Neutrophil (primary cell): ENCODE measurements around the gene CIBAR2.

ENCODE experiments used
- H3K27ac ChIP-seq: fragments of 200-600 bp; sonication (generic); 2 replicates; pipeline ENCODE4 v1.5.1; 2016; ENCODE audit warnings: mild to moderate bottlenecking, moderate library complexity
- H3K27me3 ChIP-seq: fragments of 200-600 bp; sonication (generic); 2 replicates; pipeline ENCODE4 v1.6.0; 2016; ENCODE audit warnings: mild to moderate bottlenecking
- H3K36me3 ChIP-seq: fragments of 200-600 bp; sonication (generic); 2 replicates; pipeline ENCODE4 v1.5.1; 2017
- H3K4me1 ChIP-seq, 2 experiments: fragments of 200-600 bp in 1 of 2; sonication (generic) in 1 of 2; 1 replicate in 1 of 2; 2 replicates in 1 of 2; pipeline versions ENCODE4 v1.5.1 to v1.6.1; 2013 to 2016; ENCODE audit warnings: low read depth in 1 of 2, low read length in 1 of 2, mild to moderate bottlenecking in 1 of 2, moderate library complexity in 1 of 2; ENCODE audit not compliant: control insufficient read depth in 1 of 2, insufficient read depth in 1 of 2
- H3K4me3 ChIP-seq, 2 experiments: fragments of 200-600 bp in 1 of 2; sonication (generic) in 1 of 2; 1 replicate in 1 of 2; 2 replicates in 1 of 2; pipeline ENCODE4 v1.5.1; 2013 to 2016; ENCODE audit warnings: low read depth in 1 of 2, low read length in 1 of 2, mild to moderate bottlenecking in 1 of 2, moderate library complexity in 1 of 2
- H3K9me3 ChIP-seq: fragments of 200-600 bp; sonication (generic); 2 replicates; pipeline ENCODE4 v1.5.1; 2016
- CTCF ChIP-seq: fragments of 200-600 bp; sonication (generic); IDR thresholded peaks from 2 replicates; pipeline ENCODE4 v1.5.1; 2016; ENCODE audit warnings: antibody characterized with exemption

CIBAR2 gene

GRCh38 chr16:85096921-85097320, 15.4 kb downstream of the CIBAR2 start:
- H3K27me3 ChIP-seq = peaks cover 24% of the 10 kb centered on the region
- H3K9me3 ChIP-seq = no peaks in the 10 kb centered on the region
- H3K27ac ChIP-seq = no peak overlapping the region
- no peaks in the 10 kb centered on the region for H3K36me3 ChIP-seq
- TF ChIP-seq CTCF = no peak
- H3K4me3 ChIP-seq = no peak overlapping the region
- no peaks in the 10 kb centered on the region for H3K4me1 ChIP-seq

- Histone ChIP-seq H3K27ac (no peak overlapping the region), H3K27me3 (peaks cover 24% of the 10 kb centered on the region), H3K9me3 (no peaks in the 10 kb centered on the region), H3K4me3 (no peak overlapping the region), H3K36me3 (peaks cover 18% of the 10 kb centered on the region), H3K4me1 (peaks cover 5 to 11% of the 10 kb centered on the region in 2 experiments)
- no peak for TF ChIP-seq CTCF
Measured at GRCh38 chr16:85094812-85095211, 17.5 kb downstream of the CIBAR2 start.

GRCh38 chr16:85094176-85094805, 18.0 kb downstream of the CIBAR2 start:
- Histone ChIP-seq H3K36me3 (peaks cover 23% of the 10 kb centered on the region), H3K4me3 (no peak overlapping the region), H3K4me1 (peaks cover 5 to 11% of the 10 kb centered on the region in 2 experiments), H3K27ac (no peak overlapping the region), H3K27me3 (peaks cover 24% of the 10 kb centered on the region), H3K9me3 (no peaks in the 10 kb centered on the region)
- TF ChIP-seq CTCF = no peak

DNA sequence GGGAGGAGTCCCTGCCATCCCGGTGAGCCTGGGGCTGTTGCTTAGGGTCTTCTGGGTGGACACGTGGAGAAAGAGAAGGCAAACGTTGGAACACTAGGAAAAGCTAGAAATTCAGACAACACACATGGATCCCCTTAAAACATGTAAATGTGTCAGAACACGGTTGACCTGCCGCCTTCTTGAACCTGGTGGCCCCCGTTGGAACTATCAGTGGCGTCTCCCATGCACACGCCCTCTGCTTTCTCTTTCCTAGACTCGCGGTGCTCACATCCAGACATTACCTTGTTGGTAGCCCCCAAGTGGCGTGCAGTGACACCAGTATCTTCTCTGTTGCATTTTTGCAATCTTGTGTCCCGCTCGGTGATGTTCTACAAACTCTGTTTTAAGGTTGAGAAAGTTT, 18.6 kb downstream of the CIBAR2 start:
- no peak for TF ChIP-seq CTCF

GRCh38 chr16:85092851-85093250, 19.4 kb downstream of the CIBAR2 start:
- no peak for TF ChIP-seq CTCF
- Histone ChIP-seq H3K4me1 (peaks cover 5 to 11% of the 10 kb centered on the region in 2 experiments), H3K27ac (peak overlapping the region; percentile 65), H3K27me3 (peaks cover 18% of the 10 kb centered on the region), H3K36me3 (peaks cover 37% of the 10 kb centered on the region), H3K9me3 (no peaks in the 10 kb centered on the region), H3K4me3 (no peak overlapping the region)

More for the DNA sequence above, 18.6 kb downstream of the CIBAR2 start:
- Histone ChIP-seq H3K27ac (no peak overlapping the region), H3K9me3 (no peaks in the 10 kb centered on the region), H3K27me3 (peaks cover 24% of the 10 kb centered on the region), H3K36me3 (peaks cover 29% of the 10 kb centered on the region), H3K4me1 (peaks cover 5 to 11% of the 10 kb centered on the region in 2 experiments), H3K4me3 (no peak overlapping the region)
